Measurements from ENCODE around the gene TEPSIN. TPM values are rescaled to one million over a fixed set of nuclear protein-coding genes. Genes with fewer than 3 reads are reported as not detected.

TEPSIN gene
- total RNA-seq, 1 donor from 2014 or later, result 40.2 TPM

GRCh38 chr17:81244358-81245023 lies 5.6 kb upstream of the TEPSIN start:
- H3K4me3 ChIP-seq, result no peak overlapping the region
- no peaks in the 10 kb centered on the region for H3K9me3 ChIP-seq
- ATAC-seq, result no peak
- DNase-seq, result no peak
- peaks cover 7% of the 10 kb centered on the region for H3K36me3 ChIP-seq
- peaks cover 6% of the 10 kb centered on the region for H3K4me1 ChIP-seq
- H3K27ac ChIP-seq, result no peak overlapping the region
- TF ChIP-seq, protein P1, sequence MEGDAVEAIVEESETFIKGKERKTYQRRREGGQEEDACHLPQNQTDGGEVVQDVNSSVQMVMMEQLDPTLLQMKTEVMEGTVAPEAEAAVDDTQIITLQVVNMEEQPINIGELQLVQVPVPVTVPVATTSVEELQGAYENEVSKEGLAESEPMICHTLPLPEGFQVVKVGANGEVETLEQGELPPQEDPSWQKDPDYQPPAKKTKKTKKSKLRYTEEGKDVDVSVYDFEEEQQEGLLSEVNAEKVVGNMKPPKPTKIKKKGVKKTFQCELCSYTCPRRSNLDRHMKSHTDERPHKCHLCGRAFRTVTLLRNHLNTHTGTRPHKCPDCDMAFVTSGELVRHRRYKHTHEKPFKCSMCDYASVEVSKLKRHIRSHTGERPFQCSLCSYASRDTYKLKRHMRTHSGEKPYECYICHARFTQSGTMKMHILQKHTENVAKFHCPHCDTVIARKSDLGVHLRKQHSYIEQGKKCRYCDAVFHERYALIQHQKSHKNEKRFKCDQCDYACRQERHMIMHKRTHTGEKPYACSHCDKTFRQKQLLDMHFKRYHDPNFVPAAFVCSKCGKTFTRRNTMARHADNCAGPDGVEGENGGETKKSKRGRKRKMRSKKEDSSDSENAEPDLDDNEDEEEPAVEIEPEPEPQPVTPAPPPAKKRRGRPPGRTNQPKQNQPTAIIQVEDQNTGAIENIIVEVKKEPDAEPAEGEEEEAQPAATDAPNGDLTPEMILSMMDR (IDR thresholded peaks at IDR 0.05), result no peak
- no peaks in the 10 kb centered on the region for H3K27me3 ChIP-seq
- intact Hi-C loops (cut with DNase I), result no loop called here

DNA sequence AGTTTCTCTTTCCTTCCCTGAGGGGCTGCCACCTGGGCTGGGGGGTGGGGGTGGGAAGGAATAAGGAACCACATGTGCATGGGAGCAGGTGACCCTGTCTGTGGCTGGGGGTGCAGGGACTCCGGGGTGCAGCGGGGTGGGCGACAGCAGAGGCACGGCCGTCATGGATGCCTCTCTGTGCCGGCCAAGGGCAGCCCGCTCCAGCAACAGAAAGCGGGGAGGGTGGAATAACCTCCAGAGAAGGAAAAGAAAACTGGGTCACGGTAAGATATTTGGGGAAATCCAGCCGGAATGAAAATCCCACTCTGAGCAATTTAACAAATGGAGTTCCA lies 4.4 kb upstream of the TEPSIN start:
- Histone ChIP-seq H3K36me3 (peaks cover 6% of the 10 kb centered on the region), H3K9me3 (no peaks in the 10 kb centered on the region), H3K27ac (no peak overlapping the region), H3K27me3 (no peaks in the 10 kb centered on the region), H3K4me1 (peaks cover 6% of the 10 kb centered on the region), H3K4me3 (no peak overlapping the region)
- TF ChIP-seq, protein P1 (IDR thresholded peaks at IDR 0.05), result no peak
- DNase-seq (no peak), ATAC-seq (no peak)
- intact Hi-C loops (cut with DNase I), result no loop called here

- Histone ChIP-seq H3K27me3 (no peaks in the 10 kb centered on the region), H3K27ac (no peak overlapping the region), H3K4me1 (peaks cover 11% of the 10 kb centered on the region), H3K4me3 (no peak overlapping the region), H3K9me3 (no peaks in the 10 kb centered on the region), H3K36me3 (peaks cover 6% of the 10 kb centered on the region)
- ATAC-seq (no peak), DNase-seq (no peak)
- intact Hi-C loops (cut with DNase I), result no loop called here
- TF ChIP-seq, protein P1 (IDR thresholded peaks at IDR 0.05), result no peak
These were observed 3.8 kb upstream of the TEPSIN start for GRCh38 chr17:81242421-81243332.

GRCh38 chr17:81241648-81242420 lies 3.0 kb upstream of the TEPSIN start:
- ATAC-seq, result peak; percentile 30
- Histone ChIP-seq H3K9me3 (no peaks in the 10 kb centered on the region), H3K4me3 (no peak overlapping the region), H3K27ac (no peak overlapping the region), H3K27me3 (no peaks in the 10 kb centered on the region), H3K36me3 (peaks cover 6% of the 10 kb centered on the region), H3K4me1 (peaks cover 19% of the 10 kb centered on the region)
- DNase-seq, result no peak
- TF ChIP-seq, protein P1 (IDR thresholded peaks at IDR 0.05), result peak; percentile 76
- intact Hi-C loops (cut with DNase I), result no loop called here

GRCh38 chr17:81241203-81241602 lies 2.3 kb upstream of the TEPSIN start:
- no peaks in the 10 kb centered on the region for H3K27me3 ChIP-seq
- H3K27ac ChIP-seq, result no peak overlapping the region
- H3K4me3 ChIP-seq, result no peak overlapping the region
- TF ChIP-seq, protein P1 (IDR thresholded peaks at IDR 0.05), result no peak
- DNase-seq, result no peak
- peaks cover 6% of the 10 kb centered on the region for H3K36me3 ChIP-seq
- H3K4me1 ChIP-seq, result peaks cover 19% of the 10 kb centered on the region
- H3K9me3 ChIP-seq, result no peaks in the 10 kb centered on the region
- intact Hi-C loops (cut with DNase I), result no loop called here
- no peak for ATAC-seq
